GM06990 (cell line): Measurements from ENCODE around the gene KRTAP4-5.

ENCODE experiments used
- DNase-seq: peaks from one replicate; pipeline ENCODE4 v3.0.0-alpha.2; 2011; ENCODE audit not compliant: insufficient read length; ENCODE audit errors: extremely low read depth
- H3K27me3 ChIP-seq: replicated peaks from 2 replicates; pipeline ENCODE4 v1.6.0; 2011; ENCODE audit warnings: low read length; ENCODE audit not compliant: control insufficient read depth, insufficient read depth
- H3K36me3 ChIP-seq: 2 replicates; pipeline ENCODE4 v1.5.1; 2011; ENCODE audit warnings: low read length; ENCODE audit not compliant: control insufficient read depth, insufficient read depth
- H3K4me3 ChIP-seq: replicated peaks from 2 replicates; pipeline ENCODE4 v1.5.1; 2011; ENCODE audit warnings: low read depth, mild to moderate bottlenecking, control low read depth, low read length
- CTCF ChIP-seq: IDR thresholded peaks from 2 replicates; pipeline ENCODE4 v1.5.1; 2011; ENCODE audit warnings: low read length, control low read depth, mild to moderate bottlenecking, inconsistent platforms; ENCODE audit not compliant: insufficient read depth, poor library complexity, severe bottlenecking

The KRTAP4-5 gene

GRCh38 chr17:41184480-41184961, 34.9 kb upstream of the KRTAP4-5 start, which contains the start of gene KRTAP4-1:
Gene KRTAP4-1 (minus strand): TSS chr17:41184911. CDS start chr17:41184854, 57 bp downstream.
- DNase-seq = no peak
- no peaks in the 10 kb centered on the region for H3K36me3 ChIP-seq
- H3K4me3 ChIP-seq = no peak within 1 kb of the TSS
- no peaks in the 10 kb centered on the region; the same call in 1 of the 2 replicates for H3K27me3 ChIP-seq
- no peak for TF ChIP-seq CTCF

- DNase-seq = no peak
- Histone ChIP-seq H3K36me3 (no peaks in the 10 kb centered on the region), H3K27me3 (0 out of 2 replicates have a peak, but pooled peaks cover 2% of the 10 kb centered on the region), H3K4me3 (no peak overlapping the region)
- no peak for TF ChIP-seq CTCF
Observed at GRCh38 chr17:41178843-41179616, 29.4 kb upstream of the KRTAP4-5 start.

- H3K27me3 ChIP-seq = 0 out of 2 replicates have a peak, but pooled peaks cover 2% of the 10 kb centered on the region
- no peak for DNase-seq
- no peaks in the 10 kb centered on the region for H3K36me3 ChIP-seq
- no peak for TF ChIP-seq CTCF
- no peak overlapping the region for H3K4me3 ChIP-seq
Observed at GRCh38 chr17:41178341-41178740, 28.7 kb upstream of the KRTAP4-5 start.

GRCh38 chr17:41177727-41178271, 28.2 kb upstream of the KRTAP4-5 start, which contains the start of gene KRTAP4-2:
Gene KRTAP4-2 (minus strand): TSS chr17:41178221. CDS start chr17:41178164, 57 bp downstream.
- TF ChIP-seq CTCF = no peak
- Histone ChIP-seq H3K4me3 (no peak within 1 kb of the TSS), H3K36me3 (no peaks in the 10 kb centered on the region), H3K27me3 (0 out of 2 replicates have a peak, but pooled peaks cover 2% of the 10 kb centered on the region)
- DNase-seq = no peak

GRCh38 chr17:41176744-41177387, 27.2 kb upstream of the KRTAP4-5 start:
- H3K27me3 ChIP-seq = peaks cover 2% of the 10 kb centered on the region; the same call in 1 of the 2 replicates
- no peak for DNase-seq
- no peaks in the 10 kb centered on the region for H3K36me3 ChIP-seq

More at GRCh38 chr17:41176744-41177387, 27.2 kb upstream of the KRTAP4-5 start:
- no peak overlapping the region for H3K4me3 ChIP-seq
- no peak for TF ChIP-seq CTCF
